Gastrocnemius medialis (tissue), 4 donors: Measurements from ENCODE around the gene ST8SIA1. TPM values are rescaled to one million over a fixed set of nuclear protein-coding genes. Genes with fewer than 3 reads are reported as not detected.

Source experiments
- ATAC-seq, 2 donors: fragments of 150-250 bp; one replicate each; pipeline ENCODE4 v1.9.1; 2016
- DNase-seq, 2 donors: peaks; one replicate each; pipeline ENCODE4 v3.0.0-alpha.2; 2019
- H3K27ac ChIP-seq, 4 donors: fragments of 200-600 bp; sonication (generic); 1 replicate in 1 of 4; 2 replicates in 3 of 4; pipeline ENCODE4 v1.5.1; 2016 to 2018; ENCODE audit warnings: mild to moderate bottlenecking in 2 of 4, moderate library complexity in 1 of 4
- H3K27me3 ChIP-seq, 3 donors: fragments of 200-600 bp; sonication (generic) in 2 of 3; 1 replicate in 1 of 3; 2 replicates in 2 of 3; pipeline versions ENCODE4 v1.5.1 to v1.6.0; 2016 to 2019; ENCODE audit warnings: mild to moderate bottlenecking in 1 of 3, moderate library complexity in 1 of 3
- H3K36me3 ChIP-seq, 2 donors: fragments of 200-600 bp; sonication (generic) in 1 of 2; one replicate each; pipeline ENCODE4 v1.5.1; 2017 to 2018
- H3K4me1 ChIP-seq, 2 donors: fragments of 200-600 bp; sonication (generic) in 1 of 2; one replicate each; pipeline ENCODE4 v1.5.1; 2016 to 2017; ENCODE audit warnings: mild to moderate bottlenecking in 2 of 2
- H3K4me3 ChIP-seq, 4 donors: fragments of 200-600 bp; sonication (generic) in 3 of 4; 1 replicate in 1 of 4; 2 replicates in 3 of 4; pipeline ENCODE4 v1.5.1; 2016 to 2019; ENCODE audit warnings: mild to moderate bottlenecking in 2 of 4
- H3K9me3 ChIP-seq, 3 donors: fragments of 200-600 bp; sonication (generic) in 2 of 3; 1 replicate in 1 of 3; 2 replicates in 2 of 3; pipeline ENCODE4 v1.5.1; 2016 to 2019
- POLR2A ChIP-seq, 2 donors: fragments of 450-650 bp; IDR thresholded peaks; one replicate each; pipeline ENCODE4 v1.6.1; 2017; ENCODE audit warnings: antibody characterized with exemption in 2 of 2, mild to moderate bottlenecking in 2 of 2, moderate library complexity in 2 of 2
- in situ Hi-C, 4 donors: fragments of 200-750 bp; cut with MboI; loops; one replicate each; pipeline versions ENCODE4 v1.15.0 to v1.8.0; 2017; ENCODE audit warnings: low sequenced_read_pairs in 4 of 4
- intact Hi-C: fragments of 100-400 bp; cut with DNase I; formaldehyde crosslinking; loops from one replicate; pipeline ENCODE4 v1.15.1; 2023; ENCODE audit warnings: low total_unique reads
- total RNA-seq, 4 donors: library from RNA; depleted of rRNA; stranded (reverse); fragments of >200 nt; gene quantifications; one replicate each; pipeline versions ENCODE4 v1.1.0 to v1.2.3, GENCODE V29; 2016
- TF ChIP-seq, protein P1 (sequence below), 5 experiments: fragments of 450-650 bp in 3 of 5; fragments of 200-600 bp in 2 of 5; sonication (generic) in 2 of 5; IDR thresholded peaks in 4 of 5; conservative IDR thresholded peaks in 1 of 5; 1 replicate in 4 of 5; 2 replicates in 1 of 5; pipeline ENCODE4 v1.5.1; 2016 to 2019; ENCODE audit warnings: antibody characterized with exemption in 5 of 5, mild to moderate bottlenecking in 3 of 5, moderate library complexity in 3 of 5

ST8SIA1 gene
- total RNA-seq, 4 donors from 2014 or later, result 0.17 to 2.5 (median 0.67) TPM

DNA sequence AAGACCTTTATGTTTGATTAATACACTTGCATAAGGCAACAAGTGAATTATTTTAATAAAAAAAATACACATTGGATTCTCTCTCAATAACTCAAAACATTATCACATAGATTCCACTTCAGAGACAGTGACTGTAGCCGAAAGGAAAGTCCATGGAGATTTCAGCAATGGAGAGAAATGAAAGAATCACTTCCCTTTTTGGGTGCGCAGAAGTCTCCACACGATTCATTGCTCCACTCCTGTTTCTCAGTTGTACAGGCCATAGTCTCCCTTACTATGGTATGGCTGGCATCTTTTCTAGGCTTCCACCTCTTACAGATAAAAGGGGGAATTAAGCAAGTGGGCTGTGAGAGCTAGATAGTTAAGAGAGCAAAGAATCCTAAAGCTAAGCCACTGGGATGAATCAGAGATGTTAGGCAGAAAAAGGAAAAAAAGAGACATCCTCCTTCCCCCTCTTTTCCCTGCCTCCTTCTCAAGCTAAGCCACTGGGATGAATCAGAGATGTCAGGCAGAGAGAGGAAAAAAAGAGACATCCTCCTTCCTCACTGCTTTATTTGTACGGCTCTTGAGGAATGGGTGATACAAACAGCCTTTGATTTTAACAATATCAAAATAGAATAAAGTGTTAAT is 16.3 kb downstream of the ST8SIA1 start:
- no peaks in the 10 kb centered on the region for H3K27me3 ChIP-seq
- H3K4me3 ChIP-seq, result no peak overlapping the region
- intact Hi-C loops (no loop called here), in situ Hi-C loops (no loop called here)
- H3K27ac ChIP-seq, result no peak overlapping the region
- DNase-seq (no peak), ATAC-seq (no peak)
- no peaks in the 10 kb centered on the region for H3K4me1 ChIP-seq
- H3K36me3 ChIP-seq, result no peaks in the 10 kb centered on the region
- TF ChIP-seq, protein P1, sequence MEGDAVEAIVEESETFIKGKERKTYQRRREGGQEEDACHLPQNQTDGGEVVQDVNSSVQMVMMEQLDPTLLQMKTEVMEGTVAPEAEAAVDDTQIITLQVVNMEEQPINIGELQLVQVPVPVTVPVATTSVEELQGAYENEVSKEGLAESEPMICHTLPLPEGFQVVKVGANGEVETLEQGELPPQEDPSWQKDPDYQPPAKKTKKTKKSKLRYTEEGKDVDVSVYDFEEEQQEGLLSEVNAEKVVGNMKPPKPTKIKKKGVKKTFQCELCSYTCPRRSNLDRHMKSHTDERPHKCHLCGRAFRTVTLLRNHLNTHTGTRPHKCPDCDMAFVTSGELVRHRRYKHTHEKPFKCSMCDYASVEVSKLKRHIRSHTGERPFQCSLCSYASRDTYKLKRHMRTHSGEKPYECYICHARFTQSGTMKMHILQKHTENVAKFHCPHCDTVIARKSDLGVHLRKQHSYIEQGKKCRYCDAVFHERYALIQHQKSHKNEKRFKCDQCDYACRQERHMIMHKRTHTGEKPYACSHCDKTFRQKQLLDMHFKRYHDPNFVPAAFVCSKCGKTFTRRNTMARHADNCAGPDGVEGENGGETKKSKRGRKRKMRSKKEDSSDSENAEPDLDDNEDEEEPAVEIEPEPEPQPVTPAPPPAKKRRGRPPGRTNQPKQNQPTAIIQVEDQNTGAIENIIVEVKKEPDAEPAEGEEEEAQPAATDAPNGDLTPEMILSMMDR (IDR thresholded peaks at IDR 0.05 in 4 of 5, conservative IDR thresholded peaks at IDR 0.05 in 1 of 5), result no peak
- no peak for TF ChIP-seq POLR2A (IDR thresholded peaks at IDR 0.05)
- H3K9me3 ChIP-seq, result no peaks in the 10 kb centered on the region

- ATAC-seq (no peak), DNase-seq (no peak)
- Histone ChIP-seq H3K27me3 (no peaks in the 10 kb centered on the region), H3K4me1 (no peaks in the 10 kb centered on the region), H3K27ac (no peak overlapping the region), H3K9me3 (no peaks in the 10 kb centered on the region), H3K4me3 (no peak overlapping the region), H3K36me3 (no peaks in the 10 kb centered on the region)
- intact Hi-C loops (loop anchor here (5.0 kb wide), 1 partner anchor 42 kb away; no protein-coding TSS in a partner anchor), in situ Hi-C loops (no loop called here)
- TF ChIP-seq, protein P1 (IDR thresholded peaks at IDR 0.05 in 4 of 5, conservative IDR thresholded peaks at IDR 0.05 in 1 of 5), result no peak
- TF ChIP-seq POLR2A (IDR thresholded peaks at IDR 0.05), result no peak
Measured at GRCh38 chr12:22313963-22314330, 20.6 kb downstream of the ST8SIA1 start.

DNA sequence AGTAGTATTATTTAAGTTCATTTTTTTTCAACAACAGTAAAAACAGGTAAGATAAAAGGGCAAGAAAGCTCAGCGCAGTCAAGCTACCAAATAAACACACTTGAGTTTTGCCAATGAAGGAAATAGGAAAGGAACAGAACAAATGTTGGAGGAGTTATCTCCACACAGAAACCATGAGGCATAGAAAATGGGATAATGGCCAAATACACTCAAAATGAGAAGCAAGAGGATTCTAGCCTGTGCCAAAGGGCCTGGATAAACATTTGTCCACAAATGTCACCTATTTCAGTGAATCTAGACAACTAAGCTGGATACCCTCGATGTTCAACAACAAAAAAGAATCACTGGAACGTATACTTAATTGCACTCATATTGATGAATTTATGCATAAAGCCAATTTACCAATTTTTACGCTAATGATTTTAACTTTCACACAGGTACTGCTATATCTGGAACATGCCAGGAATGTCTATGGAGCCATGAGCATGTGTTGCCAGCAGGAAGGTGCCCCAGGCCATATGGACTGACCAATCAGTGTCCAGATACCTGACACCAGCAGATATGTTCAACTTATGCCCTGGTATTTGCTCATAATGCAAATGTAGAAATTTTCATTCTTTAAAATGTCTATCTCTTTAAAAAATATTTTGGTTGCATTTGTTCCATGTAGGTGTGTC is 21.1 kb downstream of the ST8SIA1 start:
- Histone ChIP-seq H3K9me3 (no peaks in the 10 kb centered on the region), H3K36me3 (no peaks in the 10 kb centered on the region), H3K4me3 (no peak overlapping the region), H3K4me1 (no peaks in the 10 kb centered on the region), H3K27ac (no peak overlapping the region), H3K27me3 (no peaks in the 10 kb centered on the region)
- intact Hi-C loops (loop anchor here (5.0 kb wide), 1 partner anchor 41 kb away; no protein-coding TSS in a partner anchor), in situ Hi-C loops (no loop called here)
- DNase-seq (no peak), ATAC-seq (no peak)
- no peak for TF ChIP-seq POLR2A (IDR thresholded peaks at IDR 0.05)

- no peaks in the 10 kb centered on the region for H3K27me3 ChIP-seq
- no peaks in the 10 kb centered on the region for H3K9me3 ChIP-seq
- in situ Hi-C loops, result no loop called here
- DNase-seq, result no peak
- no peak for TF ChIP-seq POLR2A (IDR thresholded peaks at IDR 0.05)
- TF ChIP-seq, protein P1 (IDR thresholded peaks at IDR 0.05 in 4 of 5, conservative IDR thresholded peaks at IDR 0.05 in 1 of 5), result no peak
- no peaks in the 10 kb centered on the region for H3K4me1 ChIP-seq
- H3K4me3 ChIP-seq, result no peak overlapping the region
- ATAC-seq, result peak in 1 of 2 donors; percentile 36
- no peaks in the 10 kb centered on the region for H3K36me3 ChIP-seq
- H3K27ac ChIP-seq, result no peak overlapping the region
- intact Hi-C loops, result loop anchor here (5.0 kb wide), 1 partner anchor 40 kb away; no protein-coding TSS in a partner anchor
Measured at GRCh38 chr12:22312336-22312735, 22.2 kb downstream of the ST8SIA1 start.

GRCh38 chr12:22310709-22311108 is 23.8 kb downstream of the ST8SIA1 start:
- no peak for DNase-seq
- in situ Hi-C loops (no loop called here), intact Hi-C loops (loop anchor here (5.0 kb wide), 1 partner anchor 38 kb away; no protein-coding TSS in a partner anchor)
- TF ChIP-seq, protein P1 (IDR thresholded peaks at IDR 0.05 in 4 of 5, conservative IDR thresholded peaks at IDR 0.05 in 1 of 5), result no peak
- TF ChIP-seq POLR2A (IDR thresholded peaks at IDR 0.05), result no peak
- Histone ChIP-seq H3K27me3 (no peaks in the 10 kb centered on the region), H3K36me3 (no peaks in the 10 kb centered on the region), H3K9me3 (no peaks in the 10 kb centered on the region), H3K4me3 (no peak overlapping the region), H3K27ac (no peak overlapping the region), H3K4me1 (no peaks in the 10 kb centered on the region)
- no peak for ATAC-seq
